Endothelial cell of umbilical vein (primary cell): ENCODE data around the gene DNASE2.

Experiments
- CTCF ChIP-seq, 2 donors: IDR thresholded peaks; 1 replicate in 1 of 2; 2 replicates in 1 of 2; pipeline ENCODE4 v1.5.1; 2011; ENCODE audit warnings: low read length in 2 of 2, mild to moderate bottlenecking in 2 of 2, moderate library complexity in 2 of 2, control low read depth in 1 of 2, inconsistent platforms in 1 of 2, low read depth in 1 of 2; ENCODE audit not compliant: insufficient read depth in 1 of 2; ENCODE audit errors: extremely low read depth in 1 of 2
- EZH2 ChIP-seq: IDR thresholded peaks from 2 replicates; pipeline ENCODE4 v1.6.1; 2012; ENCODE audit warnings: borderline replicate concordance, low read depth, mild to moderate bottlenecking, moderate library complexity, low read length, inconsistent platforms; ENCODE audit not compliant: severe bottlenecking
- JUN ChIP-seq: IDR thresholded peaks from 2 replicates; pipeline ENCODE4 v1.6.1; 2011; ENCODE audit warnings: borderline replicate concordance, low read depth; ENCODE audit not compliant: insufficient read length, insufficient read depth
- MYC ChIP-seq: IDR thresholded peaks from one replicate; pipeline ENCODE4 v1.6.1; 2011; ENCODE audit warnings: mild to moderate bottlenecking, low read depth, low read length
- POLR2A ChIP-seq: IDR thresholded peaks from 2 replicates; pipeline ENCODE4 v1.6.1; 2012; ENCODE audit warnings: low read depth, mild to moderate bottlenecking, control low read depth, low read length
- POLR2AphosphoS5 ChIP-seq: IDR thresholded peaks from 2 replicates; pipeline ENCODE4 v1.6.1; 2012; ENCODE audit warnings: low read depth, mild to moderate bottlenecking, control low read depth, low read length, moderate library complexity; ENCODE audit not compliant: insufficient read depth

- TF ChIP-seq CTCF (IDR thresholded peaks at IDR 0.05; ENCODE audit: extremely low read depth in 1 of 2, insufficient read depth in 1 of 2, low read depth in 1 of 2, low read length in 2 of 2), result no peak
- no peak for TF ChIP-seq POLR2A
- TF ChIP-seq POLR2AphosphoS5, result no peak
- no peak for TF ChIP-seq EZH2
- TF ChIP-seq MYC, result no peak
- no peak for TF ChIP-seq JUN
Observed at GRCh38 chr19:12886651-12886968, 5.4 kb upstream of the DNASE2 start.
